SW 1271 (cell line): ENCODE results near the gene SPCS2.
"Not testable (repeated sequence)": the region's sequence is repeated elsewhere in the genome, so short reads cannot be mapped to it uniquely, and the experiment has no call there.

Source experiments
- DNase-seq, 2 experiments: peaks; one replicate each; lab custom pipeline; 2025; lab: John Stamatoyannopoulos, UW

SPCS2 gene

DNA sequence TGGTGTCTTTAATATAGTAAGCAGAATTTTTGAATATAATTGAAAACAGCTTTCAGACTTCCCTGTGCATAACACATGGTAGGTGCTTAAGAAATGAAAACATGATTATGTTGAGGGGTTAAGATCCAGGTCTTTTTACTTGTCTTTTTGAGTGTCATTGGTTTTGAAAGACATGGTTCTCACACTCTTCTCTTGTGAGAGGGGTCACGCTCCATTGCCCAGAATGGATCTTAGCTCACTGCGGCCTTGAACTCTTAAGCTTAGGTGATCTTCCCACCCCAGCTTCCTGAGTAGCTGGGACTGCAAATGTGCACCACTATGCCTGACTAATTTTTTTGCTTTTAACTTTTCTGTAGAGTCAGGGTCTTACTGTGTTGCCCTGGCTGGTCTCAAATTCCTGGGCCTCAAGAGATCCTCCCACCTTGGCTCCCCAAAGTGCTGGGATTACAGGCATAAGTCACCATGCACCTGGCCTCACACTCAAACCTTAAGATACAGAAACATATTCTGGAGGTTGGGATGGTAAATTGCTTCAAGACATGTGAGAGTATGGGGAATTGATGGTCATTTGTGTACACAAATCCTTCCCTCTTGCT is 1.4 kb downstream of the SPCS2 start:
- DNase-seq = no peak

GRCh38 chr11:74951226-74951625 is 2.2 kb downstream of the SPCS2 start:
- no peak for DNase-seq

DNA sequence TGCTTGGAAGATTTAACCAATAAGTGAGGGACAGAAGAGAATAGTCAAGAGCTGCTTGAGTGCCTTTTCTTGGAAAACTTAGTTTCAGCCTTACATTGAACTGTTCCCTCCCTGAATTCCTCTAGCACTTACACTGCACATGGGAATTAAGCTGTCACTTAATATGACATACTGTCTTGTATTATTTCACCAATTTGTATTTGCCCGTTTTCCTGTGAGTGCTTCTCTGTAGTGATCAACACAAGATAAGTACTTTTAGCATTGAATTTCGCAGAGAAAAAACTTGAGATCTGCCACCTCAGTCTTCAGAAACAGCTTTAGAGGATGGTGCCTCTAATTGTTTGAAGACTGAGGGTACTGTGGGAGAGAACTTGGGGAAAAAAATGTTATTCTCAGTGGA is 3.7 kb downstream of the SPCS2 start:
- DNase-seq = no peak

GRCh38 chr11:74953451-74953850 is 4.4 kb downstream of the SPCS2 start:
- DNase-seq = no peak

- no peak for DNase-seq
Observed at GRCh38 chr11:74954199-74954598, 5.1 kb downstream of the SPCS2 start.

- no peak for DNase-seq
Observed at GRCh38 chr11:74956397-74957015, 7.4 kb downstream of the SPCS2 start.

DNA sequence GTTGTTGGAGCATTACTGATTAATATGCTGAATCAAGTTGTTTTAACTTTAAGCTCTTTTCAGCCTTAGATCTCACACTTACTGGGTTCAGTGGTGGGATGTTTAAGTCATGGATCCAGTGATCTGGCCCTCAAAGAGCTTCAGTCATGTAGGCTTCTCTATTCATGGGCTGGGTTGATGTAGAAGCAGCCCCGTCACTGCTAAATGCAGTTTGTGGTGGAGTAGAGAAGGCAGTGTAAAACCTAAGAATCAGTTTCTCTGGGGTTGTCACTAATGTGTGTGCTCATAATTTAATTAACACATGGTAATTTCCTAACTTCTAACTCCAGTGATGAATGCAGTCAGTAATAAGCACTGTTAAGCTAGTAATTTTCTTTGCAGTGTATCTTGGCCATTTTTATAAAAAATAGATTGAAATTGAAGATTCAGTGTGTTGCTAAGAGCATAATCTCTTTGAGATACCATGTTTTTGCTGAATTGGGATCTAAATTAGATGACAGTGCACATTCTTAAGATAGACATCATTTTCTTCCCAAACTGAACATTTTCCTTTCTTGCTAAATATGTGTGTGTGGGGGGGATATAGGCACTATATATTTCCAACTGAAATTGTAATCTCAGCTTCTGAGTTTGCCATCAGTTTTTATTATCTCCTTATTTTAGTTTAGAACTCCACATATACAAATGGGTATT is 9.0 kb downstream of the SPCS2 start:
- DNase-seq = no peak

DNA sequence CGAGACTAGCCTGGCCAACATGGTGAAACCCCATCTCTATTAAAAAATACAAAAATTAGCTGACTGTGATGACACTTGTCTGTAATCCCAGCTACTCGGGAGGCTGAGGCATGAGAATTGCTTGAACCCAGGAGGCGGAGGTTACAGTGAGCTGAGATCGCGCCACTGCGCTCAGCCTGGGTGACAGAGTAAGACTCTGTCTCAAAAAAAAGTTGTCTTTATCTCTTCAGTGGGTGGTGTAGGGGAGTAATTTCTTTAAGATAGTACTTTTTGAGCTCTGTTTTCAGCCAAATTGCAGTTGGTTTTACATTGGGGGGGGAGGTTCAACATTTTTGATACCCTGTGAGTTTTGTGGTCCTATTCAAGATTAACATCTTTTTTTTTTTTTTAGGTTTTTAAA is 11.1 kb downstream of the SPCS2 start:
- not testable (repeated sequence) for DNase-seq

DNA sequence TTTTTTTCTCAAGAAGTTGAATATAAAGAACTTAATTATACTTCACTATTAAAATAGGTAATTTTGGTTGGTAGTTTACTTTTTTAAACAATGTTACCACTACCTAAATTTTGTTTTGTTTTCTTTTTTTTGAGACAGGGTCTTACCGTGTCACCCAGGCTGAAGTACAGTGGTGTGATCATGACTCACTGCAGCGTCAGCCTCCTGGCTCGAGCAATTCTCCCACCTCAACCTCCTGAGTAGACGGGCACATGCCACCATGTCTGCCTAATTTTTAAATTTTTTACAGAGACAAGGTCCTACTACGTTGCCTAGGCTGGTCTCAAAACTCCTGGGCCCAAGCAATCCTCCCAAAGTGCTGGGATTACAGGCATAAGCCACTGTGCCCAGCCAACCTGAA is 17.6 kb downstream of the SPCS2 start:
- DNase-seq = no peak

DNA sequence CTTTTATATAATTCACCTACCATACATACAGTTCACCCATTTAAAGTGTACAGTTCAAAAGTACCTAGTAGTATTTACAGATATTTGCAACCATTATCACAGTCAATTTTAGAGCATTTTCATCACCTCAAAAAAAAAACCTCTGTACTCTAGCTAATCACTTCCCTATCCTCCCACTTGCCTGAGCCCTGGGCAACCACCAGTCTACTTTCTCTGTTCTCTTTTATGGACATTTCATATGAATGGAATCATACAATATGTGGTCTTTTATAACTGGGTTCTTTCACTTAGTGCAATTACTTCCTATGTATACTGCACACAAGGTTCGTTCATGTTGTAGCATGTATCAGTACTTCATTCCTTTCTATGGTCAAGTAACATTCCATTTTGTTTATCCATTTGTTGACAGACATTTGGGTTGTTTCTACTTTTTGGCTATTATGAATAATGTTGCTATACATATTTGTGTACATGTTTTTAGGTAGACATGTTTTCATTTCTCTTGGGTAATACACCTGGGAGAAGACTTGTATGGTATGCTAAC is 21.9 kb downstream of the SPCS2 start:
- DNase-seq = no peak

- DNase-seq = no peak
Observed at GRCh38 chr11:74971424-74971823, 22.4 kb downstream of the SPCS2 start.

DNA sequence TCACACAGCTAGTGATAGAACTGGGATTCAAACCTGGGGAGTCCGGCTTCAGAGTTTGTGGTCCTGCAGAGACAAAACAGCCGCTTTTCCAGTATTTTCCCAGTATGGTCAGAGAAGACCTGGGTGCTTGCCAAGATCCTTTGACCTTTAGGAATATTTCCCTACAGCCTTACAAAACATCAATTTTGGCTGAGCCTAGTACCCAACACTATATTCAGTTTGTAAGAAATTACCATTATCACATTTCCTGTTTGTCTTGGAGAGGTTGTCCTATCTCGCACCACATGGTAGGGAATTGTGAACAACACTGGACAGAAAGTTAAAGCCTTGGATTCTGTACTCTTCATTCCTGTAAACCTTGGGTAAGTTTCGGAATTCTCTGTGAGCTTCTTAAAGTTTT is 29.0 kb downstream of the SPCS2 start:
- no peak for DNase-seq

DNA sequence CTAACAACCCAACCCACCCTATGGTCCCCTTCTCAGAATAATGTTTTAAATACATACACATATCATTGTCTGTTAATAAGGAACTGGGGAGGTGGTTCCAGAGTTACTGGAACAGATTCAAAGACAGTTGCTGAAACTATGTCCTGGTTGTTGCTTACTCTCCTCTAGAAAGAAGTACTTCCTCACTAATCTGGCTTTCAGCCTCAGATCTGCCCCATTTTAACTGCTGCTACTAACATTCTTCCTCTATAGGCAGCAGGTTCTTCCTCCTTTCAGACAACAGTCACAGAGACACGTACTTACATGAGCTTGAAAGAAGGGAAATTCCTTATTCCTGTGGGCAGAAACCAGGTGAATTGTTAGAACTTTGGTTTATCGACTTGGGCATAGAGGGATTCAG is 31.6 kb downstream of the SPCS2 start:
- no peak for DNase-seq

- no peak for DNase-seq
Observed at GRCh38 chr11:74981888-74982287, 32.8 kb downstream of the SPCS2 start.

DNA sequence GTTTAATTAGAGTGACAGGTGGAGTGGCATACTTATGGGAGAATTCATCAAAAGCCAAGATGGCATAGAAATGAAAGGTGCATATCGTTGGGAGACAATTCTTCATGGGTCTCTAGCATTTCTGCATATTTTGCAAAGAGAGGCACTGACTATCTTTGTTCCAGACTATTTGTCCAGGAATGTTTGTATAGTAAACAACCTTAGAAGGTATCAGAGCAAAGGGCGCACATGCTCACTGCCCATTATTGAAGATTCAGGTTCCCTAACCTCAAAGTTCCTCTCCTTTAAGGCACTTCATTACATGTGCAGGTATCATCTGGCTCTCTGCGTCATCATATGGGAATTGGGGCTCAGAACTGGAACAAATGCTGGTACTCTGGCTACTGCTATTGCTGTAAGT is 35.0 kb downstream of the SPCS2 start:
- DNase-seq = no peak

- no peak for DNase-seq
Observed at GRCh38 chr11:74984730-74985129, 35.7 kb downstream of the SPCS2 start.

DNA sequence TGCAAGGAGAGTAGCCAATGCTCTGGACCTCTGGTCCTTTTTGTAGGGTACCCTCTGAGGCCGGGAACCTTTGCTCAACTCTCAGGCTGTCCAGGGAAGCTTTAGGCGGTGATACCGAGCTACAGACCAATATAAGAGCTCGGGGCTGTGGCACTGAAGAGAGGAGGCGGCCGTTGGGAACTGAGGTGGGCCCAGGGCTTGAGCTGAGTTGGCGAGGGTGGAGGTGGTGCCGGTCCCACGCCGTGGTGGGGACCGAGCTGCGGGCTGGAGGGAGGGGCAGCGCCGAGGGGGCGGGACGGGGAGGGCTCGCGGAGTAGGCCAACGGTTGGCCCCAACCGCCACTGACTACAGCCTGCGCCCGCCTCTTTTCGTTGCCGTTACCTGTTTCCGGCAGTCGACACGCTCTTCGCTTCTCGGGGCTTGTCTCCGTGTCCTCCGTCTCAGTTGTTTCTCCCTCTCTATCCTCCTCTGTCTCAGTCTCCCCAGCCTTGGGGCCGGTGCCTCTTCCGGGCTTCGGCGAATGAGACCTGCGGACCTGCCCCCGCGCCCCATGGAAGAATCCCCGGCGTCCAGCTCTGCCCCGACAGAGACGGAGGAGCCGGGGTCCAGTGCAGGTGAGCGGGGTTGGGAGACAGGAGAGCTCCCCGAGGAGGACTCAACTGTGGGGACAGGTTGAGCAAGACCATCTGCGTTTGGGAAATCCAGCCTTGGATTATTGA is 39.6 kb downstream of the SPCS2 start, which contains the start of gene NEU3:
Gene NEU3, plus strand, starts transcription at position 393 of the 719 bp plus-strand sequence. Its CDS starts 128 bp downstream, at position 521.
- DNase-seq = peak; percentile 82 to 91

DNA sequence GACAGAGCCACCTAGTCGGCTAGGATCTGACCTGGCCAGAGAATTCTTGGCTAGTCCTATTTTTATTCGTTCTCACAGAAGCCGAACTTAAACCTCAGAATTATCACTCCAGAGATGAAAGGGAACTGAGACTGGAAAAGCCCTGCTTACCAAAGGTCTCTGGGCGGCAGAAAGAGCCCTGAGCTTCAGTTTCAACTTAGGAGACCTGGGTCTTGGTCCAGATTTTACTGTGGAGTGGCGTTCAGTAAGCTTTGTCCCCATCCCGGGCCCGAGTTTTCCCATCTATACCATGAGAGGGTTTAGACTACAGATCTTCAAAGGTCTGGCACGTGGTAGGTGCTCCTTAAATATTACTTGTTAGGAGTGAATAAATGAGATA is 40.2 kb downstream of the SPCS2 start:
- peak in 1 of 2 experiments; percentile 38 for DNase-seq

DNA sequence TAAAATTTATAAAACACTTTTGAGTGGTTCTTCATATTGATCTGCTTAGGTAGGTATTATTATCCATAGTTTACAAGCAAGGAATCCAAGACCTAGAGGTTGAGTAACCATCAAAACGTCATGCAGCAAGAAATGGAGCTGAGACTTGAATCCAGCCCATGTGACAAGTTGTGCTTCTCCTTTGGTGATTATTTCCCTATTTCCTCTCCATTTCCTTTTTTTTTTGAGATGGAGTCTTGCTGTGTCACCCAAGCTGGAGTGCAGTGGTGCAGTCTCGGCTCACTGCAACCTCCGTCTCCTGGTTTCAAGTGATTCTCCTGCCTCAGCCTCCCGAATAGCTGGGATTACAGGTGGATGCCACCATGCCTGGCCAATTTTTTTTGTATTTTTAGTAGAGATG is 41.1 kb downstream of the SPCS2 start:
- DNase-seq = not testable (repeated sequence)

GRCh38 chr11:74990941-74991340 is 41.9 kb downstream of the SPCS2 start:
- no peak for DNase-seq

DNA sequence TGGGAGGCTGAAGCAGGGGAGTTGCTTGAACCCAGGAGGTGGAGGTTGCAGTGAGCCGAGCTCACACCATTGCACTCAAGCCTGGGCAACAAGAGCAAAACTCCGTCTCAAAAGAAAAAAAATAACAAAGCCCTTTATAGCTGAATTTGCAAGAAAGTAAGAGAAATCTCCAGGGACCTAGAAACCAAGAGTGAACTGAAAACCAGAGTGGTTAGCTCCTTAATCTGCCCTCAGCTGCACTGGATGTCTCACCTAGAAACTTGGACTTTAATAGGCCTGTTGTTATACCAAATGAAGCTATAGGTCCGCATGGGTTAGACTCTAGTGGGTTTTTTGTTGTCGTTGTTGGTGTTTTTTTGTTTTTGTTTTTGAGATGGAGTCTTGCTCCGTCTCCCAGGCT is 43.8 kb downstream of the SPCS2 start:
- no peak for DNase-seq

DNA sequence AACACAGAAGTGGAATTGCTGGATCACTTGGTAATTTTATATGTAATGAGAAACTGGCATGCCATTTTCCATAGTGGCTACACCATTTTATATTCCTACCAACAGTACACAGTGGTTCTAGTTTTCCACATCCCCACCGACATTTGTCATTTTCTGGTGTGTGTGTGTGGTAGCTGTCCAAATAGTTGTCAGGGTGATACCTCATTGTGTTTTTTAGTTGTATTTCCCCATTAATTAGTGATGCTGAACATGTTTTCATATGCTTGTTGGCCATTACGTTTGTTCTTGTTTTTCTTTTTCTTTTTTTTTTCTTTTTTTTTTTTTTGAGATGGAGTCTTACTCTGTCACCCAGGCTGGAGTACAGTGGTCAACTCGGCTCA is 51.9 kb downstream of the SPCS2 start:
- no peak for DNase-seq

- DNase-seq = no peak
Observed at GRCh38 chr11:75001686-75002085, 52.6 kb downstream of the SPCS2 start.
